Daoy (cell line): ENCODE data around the gene TMPRSS2. TPM values are rescaled to one million over a fixed set of nuclear protein-coding genes. Genes with fewer than 3 reads are reported as not detected.
"Not testable (repeated sequence)": the region's sequence is repeated elsewhere in the genome, so short reads cannot be mapped to it uniquely, and the experiment has no call there.

Experiments used
- DNase-seq: peaks from one replicate; pipeline ENCODE4 v3.0.0-alpha.2; 2015; ENCODE audit warnings: low read depth
- total RNA-seq: library from RNA; depleted of rRNA; stranded (reverse); fragments of >200 nt; shearing (Covaris generic); gene quantifications from 2 replicates; pipeline ENCODE4 v1.2.3, GENCODE V29; 2014; rRNA removed

The TMPRSS2 gene
- total RNA-seq, 1 experiment from 2014 or later: 9.0 TPM

- DNase-seq: no peak
Measured at GRCh38 chr21:41426676-41427404, 81.1 kb downstream of the TMPRSS2 start.

- peak; percentile 84 for DNase-seq
Measured at GRCh38 chr21:41425954-41426675, 81.8 kb downstream of the TMPRSS2 start, which contains the start of gene MX1. TSS of gene MX1 (plus strand) at chr21:41426239. CDS start at chr21:41432071, 5,832 bp downstream.

GRCh38 chr21:41425588-41425953, 82.4 kb downstream of the TMPRSS2 start:
- DNase-seq: no peak

GRCh38 chr21:41423305-41423636, 84.7 kb downstream of the TMPRSS2 start:
- DNase-seq: not testable (repeated sequence)

- DNase-seq: no peak
Measured at GRCh38 chr21:41422546-41423304, 85.2 kb downstream of the TMPRSS2 start.

GRCh38 chr21:41420998-41421397, 87.0 kb downstream of the TMPRSS2 start:
- DNase-seq: not testable (repeated sequence)

- DNase-seq: peak; percentile 95
Measured at GRCh38 chr21:41419921-41420862, 87.8 kb downstream of the TMPRSS2 start.

- DNase-seq: no peak
Measured at GRCh38 chr21:41418956-41419680, 88.8 kb downstream of the TMPRSS2 start.

- DNase-seq: no peak
Measured at GRCh38 chr21:41418393-41418792, 89.6 kb downstream of the TMPRSS2 start.

GRCh38 chr21:41417505-41417904, 90.5 kb downstream of the TMPRSS2 start:
- not testable (repeated sequence) for DNase-seq

Other genes starting within 250 kb of the TMPRSS2 start
- gene FAM3B, start 191.4 kb downstream of the TMPRSS2 start, total RNA-seq: 0.23 and 2.8 TPM in 2 replicates
- 5.7 and 12.5 TPM in 2 replicates for gene MX2, start 146.1 kb downstream of the TMPRSS2 start, total RNA-seq
- 38.7 and 84.1 TPM in 2 replicates for gene MX1, start 81.9 kb downstream of the TMPRSS2 start, total RNA-seq